ENCODE measurements around the gene MRPS22. TPM values are rescaled to one million over a fixed set of nuclear protein-coding genes. Genes with fewer than 3 reads are reported as not detected.

Gene MRPS22
- total and polyA plus RNA-seq, 2 of the 13 experiments (the other 11 are each of a cell fraction or from before 2014, with no cell fraction given), result 52.7 to 113 TPM

DNA sequence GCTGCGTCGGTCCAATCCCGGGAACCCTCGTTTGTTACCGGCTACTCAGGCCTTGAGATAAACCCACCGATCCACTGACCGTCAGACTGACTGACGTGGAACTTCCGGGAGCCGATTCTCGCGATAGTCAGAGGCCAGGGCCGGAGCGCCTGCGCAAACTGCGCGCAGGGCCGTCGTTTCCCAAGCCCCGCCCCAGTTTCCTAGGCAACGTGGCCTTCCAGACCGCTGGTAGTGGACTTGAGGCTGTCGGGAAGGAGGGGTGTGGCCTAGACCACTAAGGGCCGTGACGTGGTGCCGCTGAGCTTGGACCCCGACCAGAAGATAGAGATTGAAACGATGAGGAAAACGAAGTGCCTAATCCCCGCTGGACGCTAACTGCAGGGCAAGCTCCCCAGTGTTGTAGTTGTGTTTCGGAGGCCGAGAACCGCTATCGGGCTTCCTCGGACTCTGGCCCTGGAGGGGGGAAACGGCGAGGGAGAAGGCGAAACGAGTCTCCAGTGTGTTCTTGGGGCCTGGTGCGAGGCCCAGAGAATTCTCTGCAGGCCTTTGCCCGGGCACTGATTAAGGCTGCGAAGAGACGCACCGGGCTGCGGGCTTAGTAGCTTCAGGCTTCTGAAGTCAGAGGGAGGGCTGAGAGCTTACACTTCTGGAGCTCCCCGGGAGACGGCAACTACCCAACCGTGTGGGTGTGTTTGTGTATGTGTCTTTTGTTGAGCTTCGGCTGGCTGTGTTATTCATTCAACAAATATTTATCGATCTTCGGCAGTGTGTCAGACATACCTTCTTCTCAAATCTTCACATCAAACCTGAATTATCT, 45.9 kb downstream of the MRPS22 start, which contains the start of gene COPB2 (continued):
- TF ChIP-seq, protein P1, sequence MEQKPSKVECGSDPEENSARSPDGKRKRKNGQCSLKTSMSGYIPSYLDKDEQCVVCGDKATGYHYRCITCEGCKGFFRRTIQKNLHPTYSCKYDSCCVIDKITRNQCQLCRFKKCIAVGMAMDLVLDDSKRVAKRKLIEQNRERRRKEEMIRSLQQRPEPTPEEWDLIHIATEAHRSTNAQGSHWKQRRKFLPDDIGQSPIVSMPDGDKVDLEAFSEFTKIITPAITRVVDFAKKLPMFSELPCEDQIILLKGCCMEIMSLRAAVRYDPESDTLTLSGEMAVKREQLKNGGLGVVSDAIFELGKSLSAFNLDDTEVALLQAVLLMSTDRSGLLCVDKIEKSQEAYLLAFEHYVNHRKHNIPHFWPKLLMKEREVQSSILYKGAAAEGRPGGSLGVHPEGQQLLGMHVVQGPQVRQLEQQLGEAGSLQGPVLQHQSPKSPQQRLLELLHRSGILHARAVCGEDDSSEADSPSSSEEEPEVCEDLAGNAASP (CRISPR knock-in tag; IDR thresholded peaks at IDR 0.05; ENCODE audit: borderline replicate concordance), result peak; percentile 45
- TF ChIP-seq, protein P2, sequence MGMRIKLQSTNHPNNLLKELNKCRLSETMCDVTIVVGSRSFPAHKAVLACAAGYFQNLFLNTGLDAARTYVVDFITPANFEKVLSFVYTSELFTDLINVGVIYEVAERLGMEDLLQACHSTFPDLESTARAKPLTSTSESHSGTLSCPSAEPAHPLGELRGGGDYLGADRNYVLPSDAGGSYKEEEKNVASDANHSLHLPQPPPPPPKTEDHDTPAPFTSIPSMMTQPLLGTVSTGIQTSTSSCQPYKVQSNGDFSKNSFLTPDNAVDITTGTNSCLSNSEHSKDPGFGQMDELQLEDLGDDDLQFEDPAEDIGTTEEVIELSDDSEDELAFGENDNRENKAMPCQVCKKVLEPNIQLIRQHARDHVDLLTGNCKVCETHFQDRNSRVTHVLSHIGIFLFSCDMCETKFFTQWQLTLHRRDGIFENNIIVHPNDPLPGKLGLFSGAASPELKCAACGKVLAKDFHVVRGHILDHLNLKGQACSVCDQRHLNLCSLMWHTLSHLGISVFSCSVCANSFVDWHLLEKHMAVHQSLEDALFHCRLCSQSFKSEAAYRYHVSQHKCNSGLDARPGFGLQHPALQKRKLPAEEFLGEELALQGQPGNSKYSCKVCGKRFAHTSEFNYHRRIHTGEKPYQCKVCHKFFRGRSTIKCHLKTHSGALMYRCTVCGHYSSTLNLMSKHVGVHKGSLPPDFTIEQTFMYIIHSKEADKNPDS (CRISPR knock-in tag; IDR thresholded peaks at IDR 0.05), result 0 out of 2 replicates have a peak, but pooled peaks have one; percentile 7
- peak; percentile 85; the same call in 1 of the 2 replicates for TF ChIP-seq ZNF230 (CRISPR knock-in tag; IDR thresholded peaks at IDR 0.05)
- TF ChIP-seq SOX13 (IDR thresholded peaks at IDR 0.05), result no peak
- TF ChIP-seq SOX13 (CRISPR knock-in tag; conservative IDR thresholded peaks at IDR 0.05 in 1 of 2, IDR thresholded peaks at IDR 0.05 in 1 of 2), result peak in 1 of 2 experiments; percentile 86; a peak in 1 of 4 replicates
- TF ChIP-seq, protein P3, sequence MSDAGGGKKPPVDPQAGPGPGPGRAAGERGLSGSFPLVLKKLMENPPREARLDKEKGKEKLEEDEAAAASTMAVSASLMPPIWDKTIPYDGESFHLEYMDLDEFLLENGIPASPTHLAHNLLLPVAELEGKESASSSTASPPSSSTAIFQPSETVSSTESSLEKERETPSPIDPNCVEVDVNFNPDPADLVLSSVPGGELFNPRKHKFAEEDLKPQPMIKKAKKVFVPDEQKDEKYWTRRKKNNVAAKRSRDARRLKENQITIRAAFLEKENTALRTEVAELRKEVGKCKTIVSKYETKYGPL (CRISPR knock-in tag; IDR thresholded peaks at IDR 0.05), result no peak
- no peak; the same call in 1 of the 2 replicates for TF ChIP-seq JUN (CRISPR knock-in tag; IDR thresholded peaks at IDR 0.05)
- TF ChIP-seq SOX5 (CRISPR knock-in tag; IDR thresholded peaks at IDR 0.05; ENCODE audit: borderline replicate concordance), result 0 out of 2 replicates have a peak, but pooled peaks have one; percentile 8
- TF ChIP-seq, protein P4, sequence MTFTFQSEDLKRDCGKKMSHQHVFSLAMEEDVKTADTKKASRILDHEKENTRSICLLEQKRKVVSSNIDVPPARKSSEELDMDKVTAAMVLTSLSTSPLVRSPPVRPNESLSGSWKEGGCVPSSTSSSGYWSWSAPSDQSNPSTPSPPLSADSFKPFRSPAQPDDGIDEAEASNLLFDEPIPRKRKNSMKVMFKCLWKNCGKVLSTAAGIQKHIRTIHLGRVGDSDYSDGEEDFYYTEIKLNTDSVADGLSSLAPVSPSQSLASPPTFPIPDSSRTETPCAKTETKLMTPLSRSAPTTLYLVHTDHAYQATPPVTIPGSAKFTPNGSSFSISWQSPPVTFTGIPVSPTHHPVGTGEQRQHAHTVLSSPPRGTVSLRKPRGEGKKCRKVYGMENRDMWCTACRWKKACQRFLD (CRISPR knock-in tag; IDR thresholded peaks at IDR 0.05; ENCODE audit: borderline replicate concordance), result peak; percentile 45; the same call in 1 of the 2 replicates
- peak; percentile 25; the same call in 1 of the 2 replicates for TF ChIP-seq ZNF180 (CRISPR knock-in tag; IDR thresholded peaks at IDR 0.05; ENCODE audit: borderline replicate concordance, low read depth)
- TF ChIP-seq AGO1 (IDR thresholded peaks at IDR 0.05; ENCODE audit: low read depth, low read length, poor library complexity, severe bottlenecking), result peak; percentile 51
- no peak for TF ChIP-seq GATA4 (IDR thresholded peaks at IDR 0.05; ENCODE audit: borderline replicate concordance, low read depth)
- TF ChIP-seq ZNF891 (CRISPR knock-in tag; IDR thresholded peaks at IDR 0.05), result peak; percentile 79; the same call in 1 of the 2 replicates
- peak; percentile 53 for TF ChIP-seq ZNF317 (CRISPR knock-in tag; IDR thresholded peaks at IDR 0.05)
- TF ChIP-seq HMG20A (CRISPR knock-in tag; IDR thresholded peaks at IDR 0.05; ENCODE audit: borderline replicate concordance), result no peak
- no peak; a peak in 1 of 4 replicates for TF ChIP-seq NR2F1 (CRISPR knock-in tag; IDR thresholded peaks at IDR 0.05)

Measured in HepG2 (cell line).